Activated T-helper 1 cell treated with anti-CD3 and anti-CD28 coated beads, Interleukin-12 subunit alpha, Interleukin-12 subunit beta, Interleukin-2, Interleukin-4 antibody, amounts not matched to agents 30 ng/mL and 10 ng/mL and 1 ng/mL, durations not matched to agents 14 hours and 24 hours and 36 hours (primary cell): ENCODE data around the gene NDUFB10. TPM values are rescaled to one million over a fixed set of nuclear protein-coding genes. Genes with fewer than 3 reads are reported as not detected.
"Not testable (repeated sequence)": the region's sequence is repeated elsewhere in the genome, so short reads cannot be mapped to it uniquely, and the experiment has no call there.

Source experiments
- DNase-seq: peaks from one replicate; pipeline ENCODE4 v3.0.0; 2021; ENCODE audit warnings: low spot score
- H3K27ac Mint-ChIP-seq: one replicate; pipeline ENCODE4 v1.8.0; 2021; ENCODE audit warnings: mild to moderate bottlenecking, mixed read lengths
- H3K27me3 Mint-ChIP-seq: one replicate; pipeline ENCODE4 v1.8.0; 2022; ENCODE audit warnings: mild to moderate bottlenecking, moderate library complexity, mixed read lengths; ENCODE audit not compliant: insufficient read depth
- H3K36me3 Mint-ChIP-seq: one replicate; pipeline ENCODE4 v1.8.0; 2021; ENCODE audit warnings: low read depth, mixed read lengths
- H3K4me1 Mint-ChIP-seq: one replicate; pipeline ENCODE4 v1.8.0; 2021; ENCODE audit warnings: low read depth, mixed read lengths
- H3K4me3 Mint-ChIP-seq: one replicate; pipeline ENCODE4 v1.8.0; 2021; ENCODE audit warnings: mild to moderate bottlenecking, moderate library complexity, mixed read lengths
- H3K9me3 Mint-ChIP-seq: one replicate; pipeline ENCODE4 v1.8.0; 2021; ENCODE audit warnings: mixed read lengths
- intact Hi-C: fragments of 100-400 bp; cut with micrococcal nuclease; formaldehyde crosslinking; loops from one replicate; pipeline ENCODE4 v1.15.1; 2024
- total RNA-seq: library from RNA; stranded (reverse); gene quantifications from 2 replicates; pipeline ENCODE4 v1.2.3, GENCODE V29; 2022

The NDUFB10 gene
- total RNA-seq, 1 donor from 2014 or later = 138 TPM

DNA sequence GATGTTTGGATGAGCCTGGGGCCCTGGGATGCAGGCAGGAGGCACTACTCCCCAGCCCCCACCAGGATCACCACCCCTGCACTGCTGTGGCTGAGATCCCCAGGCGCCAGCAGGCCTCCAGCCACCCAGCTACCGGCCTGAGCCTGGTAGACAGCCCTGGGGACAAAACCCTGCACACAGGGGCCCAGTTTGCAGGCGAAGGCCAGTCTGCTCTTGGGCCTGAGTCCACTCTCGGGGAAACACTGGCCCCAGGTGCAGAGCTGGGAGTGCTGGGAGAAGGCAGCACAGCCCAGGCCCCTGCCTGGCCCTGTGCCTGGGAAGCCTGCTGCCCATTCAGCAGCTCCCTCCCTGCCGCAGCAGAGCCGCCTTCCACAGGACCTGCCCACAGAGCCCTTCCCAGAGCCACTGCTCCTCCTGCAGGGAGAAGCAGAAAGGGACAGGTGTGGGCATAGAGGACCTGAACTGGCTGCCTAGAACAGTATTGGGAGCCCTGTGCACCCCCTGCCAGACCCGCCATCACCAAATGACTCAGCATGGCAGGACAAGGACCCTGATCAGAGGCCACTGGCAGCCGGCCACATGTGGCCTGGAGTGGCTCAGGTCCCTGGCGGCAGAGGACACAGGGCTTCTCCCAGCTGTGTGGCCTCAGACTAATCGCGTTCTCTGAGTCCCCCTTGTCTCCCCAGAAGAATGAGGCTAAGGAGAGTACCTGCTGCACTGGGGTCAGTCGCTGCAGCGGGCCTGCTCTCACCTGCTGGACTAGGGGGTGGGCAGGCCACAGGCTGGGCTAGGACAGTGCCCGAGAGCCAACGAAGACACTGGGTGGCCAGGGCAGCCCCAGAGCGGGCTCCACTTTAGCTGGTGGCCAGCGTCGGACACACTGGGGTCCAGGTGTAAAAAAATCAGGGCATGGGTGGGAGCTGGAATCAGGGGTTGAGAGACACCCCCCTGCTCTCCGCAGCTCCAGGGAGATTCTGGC is 27.0 kb upstream of the NDUFB10 start:
- DNase-seq = no peak
- Mint-ChIP-seq H3K4me1 (no peaks in the 10 kb centered on the region), H3K9me3 (no peaks in the 10 kb centered on the region), H3K27ac (no peak overlapping the region), H3K4me3 (no peak overlapping the region), H3K27me3 (peaks cover 2% of the 10 kb centered on the region), H3K36me3 (peaks cover 4% of the 10 kb centered on the region)
- intact Hi-C loops = no loop called here

DNA sequence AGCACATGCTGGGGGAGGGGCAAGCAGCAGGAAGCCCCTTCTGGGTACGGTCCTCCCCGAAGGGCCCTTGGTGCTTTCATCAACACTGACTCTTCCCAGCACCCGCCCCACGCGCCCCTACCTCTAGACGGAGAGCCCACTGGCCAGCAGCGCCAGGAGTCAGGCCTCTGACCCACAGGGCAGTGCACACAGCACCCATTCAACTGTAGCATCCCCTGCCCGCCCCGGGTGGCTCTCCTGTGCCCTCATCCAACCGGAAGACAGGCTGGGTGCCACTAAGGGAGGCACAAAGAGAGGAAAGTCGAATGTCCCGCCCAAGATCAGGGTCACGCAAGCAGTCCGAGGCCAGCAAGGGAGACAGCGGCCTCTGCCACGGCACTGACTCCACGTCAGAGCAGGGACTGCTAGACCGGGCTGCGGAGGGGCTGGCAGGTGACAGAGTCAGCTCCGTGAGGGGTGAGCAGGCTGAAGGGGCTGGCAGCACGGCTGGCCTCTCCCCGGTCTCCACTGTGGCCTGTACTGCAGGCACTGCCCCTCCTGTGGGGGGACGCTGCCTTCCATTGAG is 26.2 kb upstream of the NDUFB10 start:
- H3K4me3 Mint-ChIP-seq = no peak overlapping the region

DNA sequence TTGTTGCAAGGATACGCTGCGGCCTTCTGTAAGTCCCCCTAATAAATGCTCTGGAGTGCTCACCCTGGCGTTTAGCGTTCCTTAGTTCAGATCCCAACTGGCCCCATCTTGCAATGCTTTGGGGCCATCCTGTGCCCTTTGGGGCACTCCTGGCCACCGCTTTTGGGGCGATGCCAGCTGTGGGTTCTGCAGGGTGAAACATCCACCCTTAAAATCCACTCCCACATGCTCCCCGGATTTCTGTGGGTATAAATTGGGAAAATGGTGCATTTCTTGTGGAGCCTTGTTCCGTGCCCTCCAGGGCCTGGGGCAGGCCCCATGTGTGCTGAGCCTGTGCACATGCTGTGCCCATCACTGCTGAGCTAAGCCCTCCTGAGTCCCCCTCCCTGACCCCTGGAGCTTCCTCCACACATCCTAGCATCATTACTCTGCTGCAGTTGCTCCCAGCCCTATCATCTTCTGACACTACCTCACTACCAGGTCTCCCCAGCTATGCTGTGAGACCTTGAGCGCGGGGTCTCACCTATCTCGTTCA is 22.3 kb upstream of the NDUFB10 start:
- Mint-ChIP-seq H3K36me3 (peaks cover 15% of the 10 kb centered on the region), H3K4me1 (peaks cover 8% of the 10 kb centered on the region), H3K27me3 (no peaks in the 10 kb centered on the region), H3K27ac (no peak overlapping the region), H3K9me3 (no peaks in the 10 kb centered on the region), H3K4me3 (no peak overlapping the region)
- intact Hi-C loops = no loop called here
- DNase-seq = no peak

More for the DNA sequence above, 26.2 kb upstream of the NDUFB10 start:
- peaks cover 8% of the 10 kb centered on the region for H3K36me3 Mint-ChIP-seq
- peaks cover 2% of the 10 kb centered on the region for H3K27me3 Mint-ChIP-seq
- H3K9me3 Mint-ChIP-seq = no peaks in the 10 kb centered on the region
- DNase-seq = no peak
- intact Hi-C loops = no loop called here
- H3K4me1 Mint-ChIP-seq = no peaks in the 10 kb centered on the region
- no peak overlapping the region for H3K27ac Mint-ChIP-seq

DNA sequence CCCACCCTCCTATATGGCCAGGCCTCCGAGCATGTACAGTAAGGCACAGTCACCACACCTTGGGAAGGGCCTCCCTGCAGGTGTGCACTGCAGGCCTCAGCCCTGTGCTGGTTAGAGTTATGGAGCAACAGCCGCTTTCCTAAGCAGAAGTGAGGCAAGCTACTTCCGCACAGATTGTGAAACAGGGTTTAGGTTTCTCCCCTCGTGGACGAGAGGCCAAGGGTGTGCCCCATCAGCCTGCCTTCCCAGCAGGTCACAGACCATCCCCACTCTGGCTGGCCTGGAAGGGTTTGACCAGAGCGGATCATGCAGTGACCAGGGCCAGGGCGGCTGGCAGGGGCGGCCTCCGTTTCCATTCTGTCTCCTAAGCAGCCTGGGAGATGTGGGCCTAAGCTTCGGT is 21.0 kb upstream of the NDUFB10 start:
- DNase-seq = no peak
- Mint-ChIP-seq H3K27ac (no peak overlapping the region), H3K9me3 (no peaks in the 10 kb centered on the region), H3K36me3 (peaks cover 15% of the 10 kb centered on the region), H3K4me3 (no peak overlapping the region), H3K4me1 (peaks cover 12% of the 10 kb centered on the region), H3K27me3 (no peaks in the 10 kb centered on the region)
- intact Hi-C loops = no loop called here

DNA sequence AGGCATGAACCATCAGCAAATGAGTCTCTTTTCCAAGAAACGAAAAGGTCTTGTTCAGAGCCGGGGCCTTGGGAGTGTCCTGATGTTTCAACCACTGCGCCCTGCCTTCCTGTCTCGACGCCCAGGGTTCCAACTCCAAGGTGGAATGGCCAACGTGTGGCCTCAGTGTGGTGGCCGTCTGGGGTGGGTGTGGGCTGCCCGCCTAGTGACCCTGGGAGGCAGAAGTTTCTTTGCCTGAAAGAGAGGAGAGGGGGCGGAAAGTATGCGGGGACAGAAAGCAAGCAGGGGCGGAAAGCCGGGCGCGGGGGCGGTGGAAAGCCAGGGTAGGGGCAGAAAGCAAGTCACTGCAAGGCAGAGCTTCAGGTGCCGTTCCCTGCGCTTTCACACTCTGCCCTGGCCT is 20.4 kb upstream of the NDUFB10 start:
- no peak overlapping the region for H3K27ac Mint-ChIP-seq
- no peak overlapping the region for H3K4me3 Mint-ChIP-seq
- no peak for DNase-seq
- peaks cover 12% of the 10 kb centered on the region for H3K4me1 Mint-ChIP-seq
- intact Hi-C loops = no loop called here
- peaks cover 15% of the 10 kb centered on the region for H3K36me3 Mint-ChIP-seq
- H3K27me3 Mint-ChIP-seq = no peaks in the 10 kb centered on the region
- no peaks in the 10 kb centered on the region for H3K9me3 Mint-ChIP-seq

DNA sequence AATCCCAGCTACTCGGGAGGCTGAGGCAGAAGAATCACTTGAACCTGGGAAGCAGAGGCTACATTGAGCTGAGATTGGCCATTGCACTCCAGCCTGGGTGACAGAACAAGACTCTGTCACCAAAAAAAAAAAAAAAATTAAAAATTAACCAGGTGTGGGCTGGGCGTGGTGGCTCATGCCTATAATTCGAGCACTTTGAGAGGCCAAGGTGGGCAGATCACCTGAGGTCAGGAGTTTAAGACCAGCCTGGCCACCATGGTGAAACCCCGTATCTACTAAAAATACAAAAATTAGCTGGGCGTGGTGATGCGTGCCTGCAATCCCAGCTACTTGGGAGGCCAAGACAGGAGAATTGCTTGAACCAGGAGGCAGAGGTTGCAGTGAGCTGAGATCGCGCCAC is 19.5 kb upstream of the NDUFB10 start:
- Mint-ChIP-seq H3K4me1 (peaks cover 19% of the 10 kb centered on the region), H3K36me3 (peaks cover 15% of the 10 kb centered on the region)
- not testable (repeated sequence) for H3K27me3 Mint-ChIP-seq, H3K27ac Mint-ChIP-seq, DNase-seq, H3K4me3 Mint-ChIP-seq, H3K9me3 Mint-ChIP-seq
- intact Hi-C loops = loop anchor here (5.0 to 10.0 kb wide), 2 partner anchors 202 to 1165 kb away; no protein-coding TSS in a partner anchor

DNA sequence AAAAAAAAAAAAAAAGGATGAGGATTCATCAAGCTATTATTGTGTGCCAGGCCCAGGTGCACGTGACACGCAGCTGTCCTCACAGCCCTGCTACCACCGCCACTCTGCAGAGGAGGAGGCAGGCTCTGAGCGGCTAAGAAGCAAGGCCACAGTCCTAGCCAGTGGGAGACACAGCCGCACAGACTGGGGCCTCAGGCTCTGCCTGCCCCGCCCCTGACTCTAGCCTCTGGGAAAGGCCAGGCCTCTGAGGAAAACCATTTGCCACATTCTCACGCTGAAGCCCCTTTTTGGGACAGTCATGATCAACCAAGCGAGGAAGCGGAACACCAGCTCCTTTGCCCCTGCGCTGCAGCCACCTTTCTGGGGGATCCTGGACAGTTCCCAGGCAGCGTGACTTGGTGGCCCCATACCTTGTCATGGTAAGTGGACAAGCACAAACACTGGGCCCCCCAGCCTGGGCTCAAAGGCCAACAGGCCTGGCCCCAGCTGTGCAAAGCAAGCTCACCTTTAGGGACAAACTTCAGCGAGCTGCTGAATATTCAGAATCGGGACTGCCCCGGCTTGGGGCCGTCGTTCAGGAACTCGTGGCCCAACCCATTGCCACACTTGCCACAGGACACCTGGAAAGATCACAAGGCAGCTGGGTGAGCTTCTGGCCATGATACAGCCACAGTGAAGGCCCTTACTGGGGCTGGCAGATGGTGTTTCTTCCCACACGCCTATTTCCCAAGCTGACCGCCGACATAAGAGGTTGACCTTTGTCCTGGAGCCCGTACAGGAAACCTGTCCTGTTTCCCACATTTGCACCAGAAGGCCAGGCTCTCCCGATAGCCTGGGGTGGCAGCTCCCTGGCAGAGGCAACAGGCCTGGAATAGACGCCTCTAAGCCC is 18.8 kb upstream of the NDUFB10 start:
- no peaks in the 10 kb centered on the region for H3K27me3 Mint-ChIP-seq
- DNase-seq = no peak
- peaks cover 15% of the 10 kb centered on the region for H3K36me3 Mint-ChIP-seq
- no peaks in the 10 kb centered on the region for H3K9me3 Mint-ChIP-seq
- peaks cover 19% of the 10 kb centered on the region for H3K4me1 Mint-ChIP-seq
- intact Hi-C loops = loop anchor here (5.0 to 10.0 kb wide), 2 partner anchors 202 to 1164 kb away; no protein-coding TSS in a partner anchor
- H3K4me3 Mint-ChIP-seq = no peak overlapping the region
- H3K27ac Mint-ChIP-seq = no peak overlapping the region

DNA sequence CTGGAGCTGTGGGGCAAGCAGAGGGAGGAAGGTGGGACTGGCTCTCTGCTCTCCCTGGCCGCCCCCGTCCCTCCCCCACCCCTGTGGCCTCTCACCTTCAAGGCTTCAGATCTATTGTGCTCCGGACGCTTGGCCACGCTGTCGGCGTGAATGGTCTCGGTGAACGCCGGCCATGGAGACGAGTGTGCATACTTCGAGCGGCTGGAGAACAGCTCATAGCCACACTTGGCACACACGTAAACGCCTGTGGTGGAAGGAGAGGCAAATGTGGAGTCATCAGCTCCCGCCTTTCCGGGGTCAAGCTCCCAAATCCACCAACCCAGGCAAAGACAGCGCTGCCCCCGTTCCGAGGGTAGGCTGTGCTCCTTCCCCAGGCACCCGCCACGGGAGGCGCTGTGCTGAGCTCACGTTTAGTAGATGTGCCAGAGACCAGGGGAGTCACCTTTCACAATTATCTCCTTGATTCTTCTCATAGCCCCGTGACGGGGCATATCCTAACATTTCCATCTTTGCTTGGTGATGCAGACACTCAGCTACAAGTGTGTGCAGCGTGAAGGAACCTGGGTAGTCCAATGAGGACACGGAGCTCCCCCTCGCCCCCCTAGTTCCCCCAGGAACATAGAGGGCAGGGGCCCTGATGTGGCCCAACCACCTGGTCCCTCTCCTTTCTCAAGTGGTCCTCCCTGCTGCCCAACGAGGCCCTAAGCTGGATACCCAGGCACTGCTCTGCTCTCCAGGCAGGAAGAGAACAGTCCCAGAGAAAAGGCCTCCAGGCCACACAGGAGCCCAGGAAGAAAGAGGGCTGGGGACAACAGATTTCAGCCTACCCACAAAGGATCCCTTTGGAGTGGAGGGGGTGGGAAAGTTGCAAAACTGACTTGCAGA is 17.9 kb upstream of the NDUFB10 start:
- H3K4me3 Mint-ChIP-seq = peak overlapping the region; percentile 87
- no peaks in the 10 kb centered on the region for H3K27me3 Mint-ChIP-seq
- no peak for DNase-seq
- H3K9me3 Mint-ChIP-seq = no peaks in the 10 kb centered on the region
- peaks cover 15% of the 10 kb centered on the region for H3K36me3 Mint-ChIP-seq
- intact Hi-C loops = loop anchor here (2.0 to 10.0 kb wide), 3 partner anchors 169 to 1163 kb away; partner anchors contain the start of genes EME2 and MRPS34
- H3K27ac Mint-ChIP-seq = peak overlapping the region; percentile 58
- H3K4me1 Mint-ChIP-seq = peaks cover 19% of the 10 kb centered on the region

DNA sequence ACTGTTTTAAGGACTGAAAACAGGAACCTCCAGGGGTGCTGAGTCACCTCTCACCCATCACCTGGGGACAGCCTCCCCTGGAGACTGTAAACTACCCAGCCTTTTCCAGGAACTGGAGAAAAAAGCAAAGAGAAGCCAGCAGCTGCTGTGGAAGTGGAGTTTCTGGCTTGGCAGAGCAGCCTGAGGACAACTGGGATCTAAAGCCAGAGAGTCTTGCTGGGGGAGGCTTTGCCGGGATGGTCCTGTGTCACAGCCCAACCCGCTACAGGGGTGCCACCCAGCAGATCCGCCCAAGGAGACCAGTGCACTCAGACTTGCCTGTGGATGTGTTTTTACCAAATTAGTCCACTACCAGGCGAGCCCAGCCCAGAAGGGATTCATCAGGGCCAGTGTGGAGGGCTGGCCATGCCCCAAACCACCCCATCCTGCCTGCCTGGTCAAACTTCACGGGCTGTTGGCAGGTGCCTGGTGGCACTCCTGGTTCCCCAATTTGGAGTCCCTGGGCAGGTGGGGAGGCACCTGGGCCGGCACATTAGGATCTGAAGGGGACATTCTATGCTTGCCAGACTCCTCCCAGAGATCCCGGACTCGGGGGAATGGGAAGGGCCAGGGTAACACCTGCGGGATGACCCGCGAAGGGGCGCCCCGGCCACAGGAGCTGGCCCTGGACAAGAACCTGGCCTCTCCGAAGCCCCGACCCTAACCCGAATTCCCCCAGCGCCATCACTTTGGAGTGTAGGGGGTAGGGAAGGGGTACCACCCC is 17.1 kb upstream of the NDUFB10 start:
- H3K4me1 Mint-ChIP-seq = peaks cover 19% of the 10 kb centered on the region
- intact Hi-C loops = loop anchor here (2.0 to 10.0 kb wide), 3 partner anchors 169 to 1163 kb away; partner anchors contain the start of genes EME2 and MRPS34
- H3K4me3 Mint-ChIP-seq = peak overlapping the region; percentile 87
- no peaks in the 10 kb centered on the region for H3K9me3 Mint-ChIP-seq
- peaks cover 11% of the 10 kb centered on the region for H3K36me3 Mint-ChIP-seq
- DNase-seq = no peak
- H3K27ac Mint-ChIP-seq = peak overlapping the region; percentile 58
- no peaks in the 10 kb centered on the region for H3K27me3 Mint-ChIP-seq

DNA sequence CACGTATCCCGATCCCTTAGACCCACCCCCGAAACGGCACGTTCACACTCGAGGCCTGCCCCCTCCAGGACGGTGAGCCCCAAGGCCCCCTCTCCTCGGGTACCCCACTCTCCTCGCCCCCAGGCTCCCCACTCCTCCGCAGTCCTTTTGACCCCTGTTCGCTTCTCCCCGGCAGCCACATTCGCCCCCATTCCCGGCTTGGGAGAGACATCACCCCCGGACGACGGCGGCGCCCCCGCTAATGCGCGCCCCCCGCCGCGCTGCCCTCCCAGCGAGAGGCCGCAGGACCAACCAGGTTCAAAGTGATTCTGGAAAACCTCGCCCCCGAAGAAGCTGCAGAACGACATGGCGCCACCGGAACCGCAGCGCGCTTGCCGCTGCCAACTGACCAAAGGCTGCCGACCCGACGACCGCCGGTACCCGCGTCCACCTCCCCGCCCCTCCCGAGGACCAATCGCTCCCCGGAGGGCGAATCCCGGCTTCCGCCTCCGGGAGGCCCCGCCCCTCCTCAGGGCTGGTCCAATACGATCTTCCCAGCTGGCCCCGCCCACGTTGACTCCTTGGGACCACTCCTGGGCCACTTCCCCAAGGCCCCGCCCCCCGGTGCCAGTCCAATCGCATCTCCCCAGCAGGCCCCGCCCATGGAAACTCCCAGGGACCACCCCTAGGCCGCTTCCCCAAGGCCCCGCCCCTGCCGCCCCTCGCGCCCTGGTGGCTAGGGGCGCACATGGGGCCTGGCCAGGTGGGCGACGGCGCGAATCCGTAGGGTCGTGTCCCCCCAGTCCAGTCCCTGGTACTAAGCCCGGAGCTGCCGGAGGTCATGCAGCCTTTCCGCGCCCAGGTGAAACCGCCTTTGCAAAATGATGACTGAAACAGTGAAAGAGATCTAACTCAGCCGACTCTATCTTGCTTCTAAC is 16.3 kb upstream of the NDUFB10 start, which contains the start of gene MSRB1:
MSRB1 (minus strand) TSS at position 390 of the 917 bp plus-strand sequence; CDS start at position 347, 43 bp downstream.
- Mint-ChIP-seq H3K27me3 (no peaks in the 10 kb centered on the region), H3K9me3 (no peaks in the 10 kb centered on the region), H3K4me1 (peaks cover 19% of the 10 kb centered on the region), H3K4me3 (peak within 1 kb of the TSS; percentile 87), H3K36me3 (peaks cover 8% of the 10 kb centered on the region), H3K27ac (peak within 1 kb of the TSS; percentile 58)
- peak; percentile 100 for DNase-seq
- intact Hi-C loops = loop anchor here (1.0 to 10.0 kb wide), 9 partner anchors 14 to 1162 kb away; partner anchors contain the start of genes EME2, HAGH, MRPS34 and NDUFB10
